HG02798 (cell line): ENCODE results near the gene MAK.
"Not testable (repeated sequence)": the region's sequence is repeated elsewhere in the genome, so short reads cannot be mapped to it uniquely, and the experiment has no call there.

Source experiments
- ATAC-seq: cut with Tn5 transposase; IDR thresholded peaks from one replicate; pipeline ENCODE4 v1.9.1; 2021; ENCODE audit warnings: mild to moderate bottlenecking; ENCODE audit not compliant: unreplicated experiment, poor library complexity

The MAK gene

GRCh38 chr6:10793695-10794094, 44.6 kb downstream of the MAK start:
- ATAC-seq, result no peak

GRCh38 chr6:10793035-10793434, 45.3 kb downstream of the MAK start:
- ATAC-seq, result no peak

DNA sequence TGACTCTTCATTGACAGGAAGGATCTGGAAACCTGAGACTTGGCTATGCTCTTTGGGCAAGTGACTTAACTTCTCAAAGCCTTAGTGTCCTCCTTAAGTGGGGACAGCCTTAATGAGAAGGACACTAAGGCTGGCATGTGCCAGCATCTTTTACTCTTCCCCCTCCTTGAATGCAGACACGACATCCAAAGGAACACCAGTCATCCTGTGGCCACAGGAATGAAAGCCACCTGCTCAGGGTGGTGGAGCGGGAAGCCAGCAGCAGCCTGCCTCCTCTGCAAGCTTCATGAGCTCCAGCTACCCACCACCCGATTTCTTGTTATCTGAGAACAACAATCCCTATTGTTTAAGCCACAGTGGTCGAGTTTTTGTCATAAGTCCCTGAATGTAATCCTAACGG, 46.2 kb downstream of the MAK start:
- ATAC-seq, result no peak

DNA sequence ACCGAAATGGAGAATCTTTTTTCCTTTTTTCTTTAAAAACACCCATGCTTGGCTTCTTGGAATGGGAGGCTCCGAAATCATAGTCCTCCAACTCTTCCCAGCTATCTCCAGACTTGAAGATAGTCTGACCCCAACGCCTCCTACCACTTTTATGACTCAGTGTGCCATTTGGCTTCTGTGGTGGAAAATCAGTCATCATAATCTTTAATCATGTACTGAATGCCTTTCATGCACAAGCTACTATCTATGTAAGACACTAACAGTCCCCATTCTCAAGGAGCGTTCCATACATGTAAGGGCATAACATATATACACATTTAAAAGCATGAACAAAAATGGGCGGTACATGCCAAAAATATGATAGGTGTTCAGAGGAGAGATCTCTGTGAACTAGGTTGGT, 46.7 kb downstream of the MAK start:
- ATAC-seq, result no peak

- ATAC-seq, result no peak
Measured at GRCh38 chr6:10779076-10779475, 59.3 kb downstream of the MAK start.

GRCh38 chr6:10778230-10778629, 60.1 kb downstream of the MAK start:
- ATAC-seq, result no peak

- no peak for ATAC-seq
Measured at GRCh38 chr6:10771371-10771894, 66.9 kb downstream of the MAK start.

- no peak for ATAC-seq
Measured at GRCh38 chr6:10769419-10769818, 68.9 kb downstream of the MAK start.

DNA sequence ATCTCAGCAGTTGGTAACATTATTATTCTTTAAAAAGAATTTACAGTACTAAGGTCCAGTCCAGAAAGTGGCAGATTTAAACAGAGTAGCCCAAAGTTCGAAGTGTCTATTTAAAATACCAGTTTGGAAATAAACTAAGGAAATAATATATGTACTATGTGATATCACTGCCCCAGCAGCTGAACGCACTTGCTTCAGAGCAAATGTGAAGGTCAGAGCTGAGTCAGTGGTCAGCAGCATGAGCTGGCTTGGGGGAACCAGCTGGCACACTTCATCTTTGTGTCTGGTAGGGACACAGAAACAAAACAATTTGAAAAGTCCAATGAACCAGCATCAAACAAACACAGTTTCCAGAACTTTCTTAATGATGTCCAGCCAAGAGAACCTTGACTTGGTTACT, 75.3 kb downstream of the MAK start:
- ATAC-seq, result no peak

DNA sequence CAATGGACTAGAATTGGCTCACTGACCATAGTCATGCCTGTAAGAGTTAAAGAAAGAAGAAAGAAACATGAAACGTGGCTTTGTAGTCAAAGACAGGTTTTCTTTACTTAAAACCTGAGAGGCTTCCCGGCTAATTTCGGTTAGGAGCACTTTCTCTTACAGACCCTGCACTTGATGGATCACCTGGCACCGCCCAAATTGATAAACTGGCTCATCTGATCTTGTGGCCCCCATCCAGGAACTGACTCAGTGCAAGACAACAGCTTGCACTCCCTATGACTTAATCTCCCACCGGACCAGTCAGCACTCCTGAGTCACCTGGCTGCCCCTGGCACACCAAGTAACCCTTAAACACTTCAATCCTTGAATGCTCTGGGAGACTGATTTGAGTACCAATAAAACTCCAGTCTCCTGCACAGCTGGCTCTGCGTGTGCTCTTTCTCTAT, 78.4 kb downstream of the MAK start:
- no peak for ATAC-seq

DNA sequence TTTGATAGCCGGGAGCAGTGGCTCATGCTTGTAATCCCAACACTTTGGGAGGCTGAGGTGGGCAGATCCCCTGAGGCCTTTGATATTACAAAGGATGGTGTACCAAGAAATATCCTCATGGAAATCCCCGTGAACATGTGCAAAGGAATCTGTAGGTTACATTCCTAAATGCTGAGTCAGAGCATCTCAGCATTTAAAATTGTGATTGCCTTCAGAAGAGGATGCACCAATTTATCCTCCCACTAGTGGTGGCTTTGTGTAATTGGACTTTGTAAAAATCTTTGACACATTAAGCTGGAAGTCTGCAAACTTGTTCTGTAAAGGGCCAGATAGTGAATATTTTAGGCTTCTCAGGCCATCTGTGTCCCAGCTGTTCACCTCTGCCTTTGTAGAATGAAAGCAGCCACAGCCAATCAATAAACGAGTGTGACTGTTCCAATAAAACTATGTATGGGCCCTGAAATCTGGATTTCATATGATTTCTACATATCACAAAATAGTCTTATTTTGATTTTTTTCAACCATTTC, 79.0 kb downstream of the MAK start:
- peak; percentile 57 for ATAC-seq

DNA sequence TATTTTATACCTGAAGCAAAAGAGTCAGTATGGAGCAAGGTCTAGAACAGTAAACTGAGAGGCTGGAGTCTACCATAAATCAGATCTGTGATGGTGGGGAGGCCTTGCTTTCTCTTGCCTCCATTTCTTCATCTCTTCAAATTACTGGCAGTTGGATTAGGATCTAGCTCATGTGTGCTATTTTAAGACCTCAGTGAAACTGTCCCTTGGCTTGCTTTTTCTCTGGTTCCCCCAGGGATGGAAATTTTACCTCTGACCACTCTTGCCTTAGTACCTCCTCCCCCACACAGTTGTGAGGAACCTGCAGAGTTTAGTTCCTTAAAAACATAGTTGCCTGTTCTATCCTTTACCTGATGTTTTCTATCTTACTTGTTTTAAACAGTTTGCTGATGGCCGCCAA, 82.3 kb downstream of the MAK start:
- no peak for ATAC-seq

- ATAC-seq, result not testable (repeated sequence)
Measured at GRCh38 chr6:10751757-10752156, 86.6 kb downstream of the MAK start.

GRCh38 chr6:10750568-10750967, 87.8 kb downstream of the MAK start:
- not testable (repeated sequence) for ATAC-seq

- no peak for ATAC-seq
Measured at GRCh38 chr6:10749734-10750133, 88.6 kb downstream of the MAK start.

DNA sequence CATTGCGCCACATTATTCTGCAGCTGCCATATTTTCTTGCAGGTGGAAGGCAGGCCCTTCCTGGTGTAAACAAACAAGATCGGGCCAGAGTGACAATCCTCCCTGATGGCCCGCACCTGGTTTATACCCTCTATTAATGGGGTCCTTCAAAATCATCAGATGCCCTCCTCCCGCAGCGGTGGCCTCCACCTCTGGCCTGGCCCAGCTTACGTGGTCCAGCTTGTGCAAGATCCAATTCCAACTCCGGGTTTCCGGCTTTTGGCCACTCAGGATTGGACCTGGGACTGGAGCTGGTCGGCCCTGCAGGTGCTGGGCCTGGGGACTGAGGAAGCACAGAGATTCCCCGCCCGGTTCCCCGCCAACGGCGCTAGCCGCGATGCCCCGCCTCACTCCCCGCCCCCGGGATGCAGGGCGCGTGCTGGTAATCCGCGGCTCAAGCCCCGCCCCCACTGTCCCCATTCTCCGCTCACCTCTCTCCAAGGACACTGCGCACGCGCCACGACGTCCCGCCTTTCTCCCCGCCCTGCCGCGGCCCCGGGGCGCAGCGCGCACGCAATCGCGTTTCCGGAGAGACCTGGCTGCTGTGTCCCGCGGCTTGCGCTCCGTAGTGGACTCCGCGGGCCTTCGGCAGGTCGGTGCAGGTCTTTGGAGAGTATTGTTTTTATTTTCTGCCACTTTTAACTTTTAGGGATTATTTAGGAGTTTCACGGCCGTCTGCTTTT, 90.9 kb downstream of the MAK start, which contains the start of gene TMEM14B:
TMEM14B (plus strand) TSS at position 555 of the 722 bp plus-strand sequence. CDS start 1,441 bp downstream, outside the sequence.
- ATAC-seq, result peak; percentile 97

- ATAC-seq, result no peak
Measured at GRCh38 chr6:10746915-10747250, 91.5 kb downstream of the MAK start.

- no peak for ATAC-seq
Measured at GRCh38 chr6:10745116-10745515, 93.2 kb downstream of the MAK start.

DNA sequence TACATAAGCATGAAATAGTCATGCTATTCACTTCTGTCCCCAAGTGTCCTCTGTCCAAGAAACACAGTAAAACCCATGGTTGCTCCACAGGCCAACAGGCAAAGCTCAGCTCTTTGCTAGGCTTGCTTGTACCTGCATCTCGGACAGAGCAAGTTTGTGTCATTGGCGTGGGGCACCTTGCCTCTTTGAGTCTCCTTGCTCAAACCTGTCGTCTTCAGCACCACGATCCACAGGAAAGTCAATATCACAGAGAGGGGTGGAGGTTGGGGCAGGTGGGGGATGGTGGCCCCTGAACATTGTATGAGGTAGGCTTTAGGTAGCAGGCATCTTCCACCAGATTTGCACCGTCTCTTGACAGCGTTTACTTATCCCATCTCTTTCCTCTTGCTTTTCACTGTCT, 94.8 kb downstream of the MAK start:
- ATAC-seq, result no peak

DNA sequence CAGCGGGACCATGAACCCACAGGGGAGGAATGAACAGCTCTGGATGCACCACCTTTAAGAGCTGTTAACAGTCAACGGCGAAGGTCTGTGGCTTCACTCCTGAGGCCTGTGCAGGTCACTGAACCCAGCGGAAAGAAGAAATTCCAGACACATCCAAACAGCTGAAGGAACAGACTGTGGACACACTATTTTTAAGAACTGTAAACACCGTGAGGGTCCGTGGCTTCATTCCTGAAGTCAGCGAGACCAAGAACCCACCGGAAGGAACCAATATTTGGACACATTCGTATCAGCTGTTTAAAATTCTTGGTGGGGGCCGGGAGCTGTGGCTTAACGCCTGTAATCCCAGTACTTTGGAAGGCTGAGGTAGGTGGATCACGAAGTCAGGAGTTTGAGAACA, 96.1 kb downstream of the MAK start:
- ATAC-seq, result no peak

- ATAC-seq, result not testable (repeated sequence)
Measured at GRCh38 chr6:10741643-10742042, 96.7 kb downstream of the MAK start.

DNA sequence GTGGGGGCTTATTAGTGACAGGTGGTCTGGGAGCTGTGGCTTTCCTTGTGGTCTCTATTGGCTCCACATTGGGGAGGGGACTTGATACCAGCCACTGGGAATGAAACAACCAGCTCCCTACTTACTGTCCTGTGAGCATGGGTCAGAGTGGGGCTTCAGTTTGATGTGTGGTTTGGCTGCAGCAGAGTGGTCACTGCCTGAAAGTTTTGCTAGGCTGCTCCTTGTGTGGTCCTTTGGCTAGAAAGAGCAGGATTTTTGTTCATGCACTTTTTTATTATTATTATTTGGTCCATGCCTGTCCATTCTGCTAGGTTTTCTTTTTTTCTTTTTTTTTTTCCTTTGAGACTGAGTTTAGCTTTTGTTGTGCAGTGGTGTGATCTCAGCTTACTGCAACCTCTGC, 98.3 kb downstream of the MAK start:
- ATAC-seq, result no peak
